HK-2 (cell line): ENCODE measurements around the gene ANXA1.
"Not testable (repeated sequence)": the region's sequence is repeated elsewhere in the genome, so short reads cannot be mapped to it uniquely, and the experiment has no call there.

ENCODE experiments used
- DNase-seq: peaks from one replicate; pipeline ENCODE4 v3.0.0-alpha.2; 2018; ENCODE audit not compliant: unreplicated experiment

The ANXA1 gene

DNA sequence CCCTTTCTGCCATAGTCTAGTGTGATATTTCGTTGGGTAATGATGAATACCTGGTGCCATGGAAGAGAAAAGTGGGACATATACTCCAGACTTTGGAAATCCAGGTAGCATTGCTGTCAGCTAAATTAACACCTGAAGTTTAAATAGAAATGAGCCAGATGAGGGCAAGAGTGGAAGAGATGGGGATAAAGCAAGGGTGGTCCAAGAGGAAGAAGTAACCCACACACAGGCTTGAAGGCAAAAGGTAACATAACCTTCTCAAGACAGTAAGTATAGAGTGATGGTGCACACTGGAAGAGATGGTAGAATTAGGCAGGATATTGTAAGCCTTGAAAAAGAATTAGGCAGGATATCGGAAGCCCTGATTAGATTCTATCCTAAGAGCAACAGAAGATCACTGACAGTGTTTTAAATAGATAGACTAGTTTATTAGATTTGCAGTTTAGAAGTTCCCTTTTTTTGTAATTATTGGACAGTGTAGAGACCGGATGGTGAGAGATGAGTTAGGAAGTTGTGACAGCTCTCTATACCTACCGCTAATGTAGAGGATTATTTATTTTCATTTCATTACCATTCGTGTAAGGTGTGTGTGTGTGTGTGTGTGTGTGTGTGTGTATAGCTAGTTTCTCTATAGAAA lies 16.8 kb downstream of the ANXA1 start:
- no peak for DNase-seq

DNA sequence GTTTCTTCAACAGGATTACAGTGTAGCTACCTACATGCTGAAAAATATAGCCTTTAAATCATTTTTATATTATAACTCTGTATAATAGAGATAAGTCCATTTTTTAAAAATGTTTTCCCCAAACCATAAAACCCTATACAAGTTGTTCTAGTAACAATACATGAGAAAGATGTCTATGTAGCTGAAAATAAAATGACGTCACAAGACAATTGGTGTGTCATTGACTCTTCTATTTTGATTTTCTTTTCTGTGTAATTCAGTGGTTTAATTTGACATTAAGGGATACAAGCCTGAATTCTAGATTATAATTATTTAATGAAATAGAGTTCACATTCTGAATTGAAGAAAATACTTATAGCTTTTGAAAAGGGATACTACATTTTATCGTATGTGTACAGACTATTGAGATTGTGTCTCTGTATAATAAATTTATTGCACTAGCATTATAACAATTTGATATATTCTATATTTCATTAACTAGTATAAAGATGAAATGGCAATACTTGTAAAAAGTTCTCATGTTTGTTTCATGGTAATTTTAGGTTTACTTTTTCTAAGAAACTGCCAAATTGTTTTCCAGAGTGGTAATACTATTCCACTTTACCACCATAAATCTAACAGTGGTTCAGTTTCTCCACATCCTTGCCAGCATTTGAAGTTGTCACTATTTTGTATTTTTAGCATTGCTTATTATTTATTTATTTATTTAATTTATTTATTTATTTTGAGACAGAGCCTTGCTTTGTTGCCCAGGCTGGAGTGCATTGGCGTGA lies 18.7 kb downstream of the ANXA1 start:
- no peak for DNase-seq

DNA sequence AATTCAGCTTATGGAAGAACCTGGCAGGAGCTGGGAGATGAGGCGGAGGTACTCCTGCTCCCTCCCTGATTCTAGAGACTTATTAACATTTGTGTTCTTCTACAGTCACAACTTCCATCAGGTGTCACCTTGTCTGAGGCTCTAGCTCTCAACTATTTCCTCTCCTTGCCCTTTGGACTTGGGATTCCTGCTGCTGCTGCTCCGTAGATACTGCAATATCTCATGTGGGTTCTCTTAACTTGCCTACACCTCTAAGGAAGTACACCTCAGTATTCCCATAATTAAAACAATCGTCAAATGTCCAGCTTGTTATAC lies 21.2 kb downstream of the ANXA1 start:
- DNase-seq, result no peak

DNA sequence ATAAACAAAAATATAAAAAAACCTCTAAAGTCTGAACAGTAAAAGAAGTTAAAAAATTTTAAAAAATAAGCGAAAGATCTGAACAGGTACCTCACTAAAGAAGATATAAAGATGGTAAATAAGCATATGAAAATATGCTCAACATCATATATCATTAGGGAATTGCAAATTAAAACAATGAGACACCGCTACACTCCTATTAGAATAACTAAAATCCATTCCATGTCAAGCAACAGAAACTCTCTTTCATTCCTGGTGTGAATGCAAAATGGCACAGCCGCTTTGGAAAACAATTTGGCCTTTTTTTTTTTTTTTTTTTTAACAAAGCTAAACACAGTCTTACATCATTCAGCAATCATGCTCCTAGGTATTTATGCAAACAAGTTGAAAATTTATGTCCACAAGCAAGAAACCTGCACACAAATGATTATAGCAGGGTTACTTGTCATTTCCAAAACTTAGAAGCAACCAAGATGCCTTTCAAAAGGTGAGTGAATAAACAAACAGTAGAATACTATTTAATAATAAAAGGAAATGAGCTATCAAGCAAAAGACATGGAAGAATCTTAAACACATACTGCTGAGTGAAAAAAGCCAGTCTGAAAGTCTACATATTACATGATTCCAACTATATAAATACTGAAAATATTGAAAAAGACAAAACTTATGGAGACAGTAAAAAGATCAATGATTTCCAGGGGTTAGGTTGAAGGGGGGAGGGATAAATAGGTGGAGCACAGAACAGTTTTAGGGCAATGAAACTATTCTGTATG lies 22.1 kb downstream of the ANXA1 start:
- DNase-seq, result no peak

DNA sequence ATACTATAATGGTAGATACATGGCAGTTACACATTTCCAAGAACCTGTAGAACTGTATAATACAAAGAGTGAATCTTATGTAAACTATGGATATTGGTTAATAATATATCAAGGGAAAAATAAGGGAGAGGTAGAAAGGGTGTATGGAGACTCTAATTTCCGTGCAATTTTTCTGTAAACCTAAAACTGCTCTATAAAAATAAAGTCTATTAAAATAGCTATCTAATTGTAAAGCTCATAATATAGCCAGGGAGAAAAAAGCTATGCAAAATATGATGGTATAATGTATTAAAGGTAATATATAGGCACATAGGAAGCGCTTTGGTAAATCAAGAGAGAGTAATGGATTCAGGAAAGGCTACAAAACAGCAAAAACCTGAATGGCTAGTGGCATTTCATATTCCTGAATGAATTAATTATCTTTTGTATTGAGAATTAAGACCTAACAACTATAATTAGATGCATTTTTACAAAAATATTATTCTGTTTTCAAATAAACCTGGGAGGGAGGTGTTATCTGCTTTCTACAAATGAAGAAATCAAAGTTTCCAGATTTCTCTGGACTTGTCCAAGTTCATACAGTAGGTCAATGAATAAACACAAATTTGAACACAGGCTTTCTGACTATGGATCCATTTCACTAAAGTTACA lies 22.8 kb downstream of the ANXA1 start:
- DNase-seq, result no peak

DNA sequence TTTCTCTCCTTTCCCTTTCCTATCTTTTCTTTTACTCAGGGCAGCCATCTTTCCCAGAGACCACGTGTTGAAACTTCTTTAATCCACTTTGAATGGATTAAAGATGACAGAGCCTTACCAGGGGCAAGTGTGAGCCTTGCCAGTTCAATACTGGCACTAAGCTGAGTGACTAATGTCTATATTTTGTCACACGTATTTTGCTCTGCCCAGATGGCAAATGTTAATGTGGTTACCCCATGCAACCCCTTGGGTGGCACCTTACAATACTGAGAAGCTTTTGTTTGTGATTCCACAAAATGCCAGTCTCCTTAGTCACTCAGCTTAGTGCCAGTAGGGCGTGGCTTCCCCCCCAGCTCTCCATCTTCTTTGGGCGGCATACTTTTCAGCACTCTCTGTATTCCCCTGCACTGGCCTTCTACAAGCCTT lies 24.8 kb downstream of the ANXA1 start:
- DNase-seq, result no peak

DNA sequence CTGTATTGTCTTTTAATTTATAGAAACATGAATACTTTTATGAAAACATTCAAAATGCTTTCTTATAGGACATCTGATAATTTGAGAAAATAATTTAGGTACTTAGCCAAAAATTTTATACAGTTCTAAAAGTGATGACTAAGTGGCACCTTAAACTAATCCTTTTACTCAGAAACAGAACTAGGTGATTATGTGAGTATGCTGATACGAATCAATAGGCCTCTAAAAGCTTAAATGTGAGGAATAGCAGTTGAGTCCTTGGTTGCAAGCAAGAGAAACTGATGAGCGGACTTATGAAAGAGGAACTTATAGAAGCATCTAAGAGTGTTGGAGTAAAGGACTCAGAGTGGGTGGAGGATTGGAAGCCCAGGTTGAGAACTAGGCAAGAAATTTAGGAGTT lies 26.4 kb downstream of the ANXA1 start:
- no peak for DNase-seq

DNA sequence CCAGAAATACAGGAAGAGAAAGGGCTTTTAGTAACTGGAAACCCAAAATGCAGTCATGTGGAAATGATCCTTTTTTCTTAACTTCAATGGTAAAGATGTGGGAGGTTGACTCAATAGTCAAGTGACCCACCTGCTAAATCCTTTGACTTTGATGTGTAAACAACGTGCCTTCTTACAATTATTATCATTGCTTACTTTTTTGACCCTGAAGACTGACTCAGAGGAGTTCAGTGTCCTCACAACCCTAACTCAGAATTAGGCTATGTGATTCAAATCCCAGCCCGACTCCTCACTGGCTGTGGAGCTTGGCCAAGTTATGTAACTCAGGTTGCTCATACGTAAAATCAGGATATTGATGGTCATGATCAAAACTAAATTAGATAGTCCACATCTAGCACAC lies 27.9 kb downstream of the ANXA1 start:
- no peak for DNase-seq

DNA sequence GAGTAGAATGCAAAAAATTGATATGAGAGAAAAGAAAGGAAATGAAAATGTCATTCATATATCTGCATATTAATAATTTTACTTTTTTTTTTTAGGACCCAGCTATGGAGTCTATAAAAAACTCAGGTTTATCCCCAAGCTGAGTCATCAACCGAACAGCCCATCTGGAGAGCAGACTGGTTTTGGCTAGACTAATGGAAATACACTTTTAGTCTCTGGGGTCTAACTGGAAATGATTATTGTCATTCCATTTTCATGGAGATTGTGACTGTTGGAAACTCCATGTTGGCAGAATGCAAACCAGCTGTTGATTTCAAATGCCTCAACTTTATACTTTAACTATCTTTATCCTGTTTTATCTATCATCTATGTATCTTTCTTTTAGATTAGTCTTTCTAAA lies 28.7 kb downstream of the ANXA1 start:
- no peak for DNase-seq

DNA sequence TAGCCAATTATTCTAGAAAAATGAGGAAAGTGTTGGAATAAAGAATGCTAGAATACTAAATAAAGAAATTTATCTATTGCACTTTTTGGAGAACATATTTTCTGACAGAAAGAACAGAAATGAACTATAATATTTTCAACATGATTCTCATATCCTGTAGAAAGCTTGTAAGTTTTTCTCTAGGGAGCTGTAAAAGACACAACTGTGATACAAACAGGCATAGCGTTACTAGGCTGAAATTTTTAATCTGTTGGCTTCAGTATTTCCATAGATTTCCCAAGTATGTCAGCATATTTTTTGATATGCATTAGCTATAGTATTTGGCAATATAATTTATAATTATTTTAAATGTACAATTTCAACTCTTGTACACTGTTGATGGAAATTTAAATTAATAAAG lies 31.3 kb downstream of the ANXA1 start:
- DNase-seq, result no peak

DNA sequence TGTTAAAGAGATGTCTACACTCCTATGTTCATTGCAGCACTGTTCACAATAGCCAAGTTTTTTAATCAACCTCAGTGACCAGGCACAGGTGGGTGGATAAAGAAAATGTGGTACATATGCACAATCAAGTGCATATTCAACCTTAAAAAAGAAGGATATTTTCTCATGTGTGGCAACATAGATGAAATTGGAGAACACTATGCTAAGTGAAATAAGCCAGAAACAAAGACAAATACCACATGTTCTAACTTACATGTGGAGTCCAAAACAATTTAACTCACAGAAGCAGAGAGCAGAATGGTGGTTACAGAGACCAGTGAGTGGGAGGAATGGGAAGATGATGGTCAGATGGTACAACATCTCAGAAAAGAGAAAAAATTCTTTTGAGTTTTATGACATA lies 31.8 kb downstream of the ANXA1 start:
- no peak for DNase-seq

DNA sequence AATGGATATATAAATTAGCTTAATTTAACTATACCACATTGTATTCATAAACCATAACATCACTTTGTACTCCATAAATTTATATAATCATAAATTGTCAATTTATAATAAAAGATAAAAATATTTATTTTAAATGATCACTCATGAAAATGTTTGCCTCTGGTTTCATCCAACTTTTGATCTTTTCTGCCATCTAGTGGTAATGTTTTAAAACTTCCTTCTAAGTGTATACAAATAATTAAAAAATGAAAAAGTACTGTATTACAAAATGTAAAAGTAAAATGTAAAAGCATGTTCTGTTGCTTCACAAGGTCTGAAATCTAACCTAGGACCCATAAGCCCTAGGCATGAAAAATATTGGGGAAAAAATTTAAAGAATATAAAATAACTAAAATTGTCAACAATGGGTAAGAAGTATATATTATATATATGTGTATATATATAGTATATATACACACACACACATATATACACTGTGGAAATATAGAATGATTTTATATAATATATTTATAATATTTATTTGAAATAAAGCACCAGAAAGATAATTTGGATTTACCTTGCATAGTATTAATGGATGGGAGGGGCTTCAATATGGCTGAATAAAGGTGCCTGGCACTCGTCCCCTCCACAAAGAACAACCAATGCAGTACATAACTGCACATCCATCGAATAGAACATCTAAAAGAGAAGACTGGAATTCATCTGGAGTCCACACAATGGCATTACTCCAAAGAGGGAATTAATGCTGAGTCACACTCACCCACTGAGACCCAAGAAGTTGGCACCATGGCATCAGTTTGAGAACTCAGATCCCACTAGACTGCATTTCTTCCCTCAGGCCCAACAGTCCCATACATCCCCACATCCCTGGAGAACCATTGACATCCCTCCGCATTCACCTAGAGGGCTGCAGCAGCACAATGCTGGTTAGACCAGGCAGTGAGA lies 32.5 kb downstream of the ANXA1 start:
- no peak for DNase-seq

DNA sequence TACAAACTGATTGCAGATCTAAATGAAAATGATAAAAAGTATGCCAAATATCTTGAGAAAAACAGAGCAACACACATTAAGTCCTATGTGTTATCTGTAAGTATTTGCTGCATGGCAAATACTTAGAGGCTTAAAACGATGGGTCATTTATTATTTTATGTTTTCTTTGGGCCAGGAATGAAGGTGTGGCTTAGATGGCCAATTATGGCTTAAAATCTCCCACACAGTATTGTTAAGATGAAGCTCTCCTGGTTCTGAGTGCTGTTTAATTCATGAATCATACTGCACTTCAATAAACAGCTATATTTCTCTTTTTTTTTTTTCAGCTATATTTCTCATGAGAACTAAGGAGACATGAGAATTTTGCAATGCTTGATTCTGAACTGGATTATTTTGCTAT lies 39.4 kb downstream of the ANXA1 start:
- not testable (repeated sequence) for DNase-seq

DNA sequence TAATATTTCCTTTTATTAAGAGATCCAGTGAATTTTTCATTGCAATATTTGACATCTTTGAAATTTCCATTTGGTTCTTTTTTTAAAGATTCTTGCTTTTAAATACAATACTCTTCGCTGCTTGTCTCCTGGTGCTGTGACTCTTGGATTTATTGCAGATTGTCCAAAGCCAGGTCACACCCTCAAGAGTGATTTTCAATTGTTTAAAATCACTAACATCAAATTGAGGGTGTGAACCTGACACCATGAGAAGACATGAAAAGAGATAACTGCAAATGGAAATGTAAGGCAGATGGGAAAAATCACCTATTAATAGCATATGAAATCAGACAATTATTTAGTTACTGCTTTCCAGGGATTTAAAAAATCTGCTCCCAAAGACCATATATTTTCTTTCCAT lies 42.6 kb downstream of the ANXA1 start:
- no peak for DNase-seq

DNA sequence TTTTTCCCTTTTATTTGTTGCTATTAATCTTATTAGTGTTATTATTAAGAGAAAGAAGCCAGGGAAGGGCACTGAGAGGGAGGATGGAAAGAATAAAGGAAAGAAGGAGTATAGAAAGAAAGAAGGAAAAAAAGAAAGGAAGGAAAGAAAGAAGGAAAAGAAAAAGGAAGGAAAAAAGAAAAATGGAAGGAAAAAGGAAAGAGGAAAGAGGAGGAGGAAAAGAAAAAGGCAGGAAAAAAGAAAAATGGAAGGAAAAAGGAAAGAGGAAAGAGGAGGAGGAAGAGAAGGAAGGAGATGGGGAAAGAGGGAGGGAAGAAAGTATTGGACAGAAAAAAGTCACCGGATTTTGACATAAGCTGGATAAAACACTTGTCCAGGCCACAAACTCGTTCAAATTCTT lies 47.8 kb downstream of the ANXA1 start:
- no peak for DNase-seq

DNA sequence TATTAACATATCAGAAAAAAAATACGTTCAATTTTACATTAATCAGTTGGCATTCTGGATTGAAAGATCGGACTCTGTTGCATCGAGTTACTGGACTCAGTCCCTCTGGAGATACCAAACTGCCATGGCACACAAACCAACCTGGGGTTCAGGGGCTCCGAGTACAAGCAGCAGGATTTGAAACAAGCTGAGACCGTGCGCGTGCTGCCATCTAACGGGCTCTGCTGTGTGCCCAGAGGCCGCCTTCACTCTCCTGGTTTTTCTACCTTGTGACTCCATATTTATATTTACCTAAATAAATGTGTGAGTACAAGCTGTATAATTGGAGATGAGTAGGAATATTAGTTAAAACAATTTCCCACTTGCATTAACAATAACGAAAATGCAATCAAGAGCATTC lies 48.2 kb downstream of the ANXA1 start:
- no peak for DNase-seq

DNA sequence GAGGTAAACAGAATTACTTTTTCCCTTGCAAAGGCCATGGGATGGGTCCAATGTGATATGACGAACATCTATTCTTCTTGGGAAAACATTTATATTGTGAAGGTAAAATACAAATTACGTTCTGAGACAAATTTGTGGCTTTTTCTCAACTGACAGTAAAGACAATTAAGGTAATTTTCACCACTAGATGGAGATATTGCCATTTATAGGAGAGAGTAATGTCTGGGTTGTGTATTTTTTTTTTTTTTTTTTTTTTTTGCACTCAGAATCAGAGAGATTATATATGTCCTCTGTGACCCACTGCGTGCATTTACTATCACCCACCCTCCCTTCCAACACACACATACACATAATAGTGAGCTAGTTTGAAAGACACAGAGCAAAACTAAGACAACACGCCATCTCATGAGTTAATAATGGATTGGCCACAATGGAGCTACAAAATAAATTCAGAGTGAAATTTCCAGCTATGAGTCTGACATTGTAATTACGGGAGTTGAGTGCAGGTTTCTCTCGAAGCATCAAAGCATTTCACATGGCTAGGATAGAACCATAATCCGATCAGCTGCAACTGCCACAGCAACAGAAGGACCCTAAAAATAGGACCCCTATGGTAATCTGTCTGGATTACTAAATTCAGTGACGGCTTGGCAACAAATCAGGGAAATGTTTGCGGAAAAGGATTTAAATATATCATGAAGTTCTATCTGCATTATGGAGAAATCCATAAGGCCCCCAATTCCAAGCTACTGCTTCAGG lies 49.2 kb downstream of the ANXA1 start:
- DNase-seq, result no peak

DNA sequence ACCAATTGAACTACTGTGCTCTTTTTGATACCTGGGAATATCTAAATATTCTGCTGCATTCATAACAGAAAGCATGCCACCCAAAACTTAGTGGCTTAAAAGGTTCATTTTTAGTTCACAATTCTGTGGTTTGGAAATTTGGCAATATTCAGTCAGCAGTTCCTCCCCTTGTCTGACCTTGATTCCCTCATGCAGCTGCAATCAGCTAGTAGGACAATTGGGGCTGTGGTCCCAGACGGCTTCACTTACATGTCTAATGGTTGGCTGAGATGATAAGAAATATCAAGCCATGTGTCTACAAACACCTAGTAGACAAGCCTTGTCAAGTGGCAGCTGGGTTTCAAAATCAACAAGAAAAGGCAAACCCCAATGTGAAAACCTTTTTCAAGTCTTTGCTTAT lies 51.3 kb downstream of the ANXA1 start:
- no peak for DNase-seq

DNA sequence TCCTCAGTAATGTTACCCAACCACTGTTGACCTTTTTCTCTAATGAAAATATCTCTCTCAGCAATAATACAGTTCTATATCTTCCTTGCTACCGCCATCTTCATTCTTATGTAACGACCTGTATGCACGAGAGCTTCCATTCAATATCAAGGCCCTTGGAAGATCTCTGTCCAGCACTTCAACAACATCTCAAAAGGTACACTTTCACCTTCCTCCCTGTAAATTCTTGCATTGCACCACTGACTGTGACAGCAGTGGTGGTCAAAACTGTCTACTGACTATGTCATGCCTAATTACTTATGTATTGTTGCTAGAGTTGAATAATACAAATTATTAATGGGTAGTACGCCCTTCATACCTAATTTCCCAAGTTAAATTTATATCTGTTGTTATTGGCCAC lies 53.3 kb downstream of the ANXA1 start:
- DNase-seq, result no peak

DNA sequence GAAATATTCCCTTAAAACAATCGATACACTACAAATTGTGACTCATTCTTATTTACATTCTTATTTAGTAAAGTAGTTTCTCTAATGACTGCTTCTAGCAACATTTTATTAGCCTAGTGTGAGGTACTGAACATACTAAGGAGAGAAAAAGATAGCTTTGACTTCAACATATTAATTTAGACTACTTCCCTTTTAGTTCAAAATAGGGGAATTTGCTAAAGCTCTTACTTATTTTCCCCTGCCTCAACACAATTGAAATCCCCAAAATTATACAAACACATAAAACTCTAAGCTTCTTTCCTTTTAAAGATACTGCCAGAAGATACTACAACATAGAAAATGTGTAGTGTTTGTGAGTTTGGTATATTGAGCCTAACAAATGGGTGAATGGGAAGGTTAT lies 55.2 kb downstream of the ANXA1 start:
- no peak for DNase-seq
